Effector memory CD4-positive, alpha-beta T cell (primary cell): ENCODE measurements around the gene DISP2.

Source experiments
- DNase-seq, 3 donors: peaks; one replicate each; pipeline ENCODE4 v3.0.0-alpha.2; 2020
- H3K27ac ChIP-seq: 2 replicates; pipeline ENCODE4 v1.7.0; 2013; ENCODE audit warnings: mild to moderate bottlenecking, low read length, moderate library complexity; ENCODE audit not compliant: insufficient read depth, poor library complexity, severe bottlenecking
- H3K27me3 ChIP-seq: replicated peaks from 2 replicates; pipeline ENCODE4 v1.7.0; 2013; ENCODE audit warnings: mild to moderate bottlenecking, low read length; ENCODE audit not compliant: insufficient read depth, control insufficient read depth, poor library complexity, severe bottlenecking
- H3K36me3 ChIP-seq: 2 replicates; pipeline ENCODE4 v1.7.0; 2013; ENCODE audit warnings: mild to moderate bottlenecking, low read length, moderate library complexity; ENCODE audit not compliant: control insufficient read depth, insufficient read depth
- H3K4me1 ChIP-seq: 2 replicates; pipeline ENCODE4 v1.7.0; 2013; ENCODE audit warnings: low read length, mild to moderate bottlenecking; ENCODE audit not compliant: control insufficient read depth, insufficient read depth, poor library complexity, severe bottlenecking
- H3K4me3 ChIP-seq: 2 replicates; pipeline ENCODE4 v1.7.0; 2013; ENCODE audit warnings: low read length, low read depth, mild to moderate bottlenecking; ENCODE audit not compliant: insufficient read depth, poor library complexity, severe bottlenecking
- H3K9me3 ChIP-seq: 2 replicates; pipeline ENCODE4 v1.7.0; 2013; ENCODE audit warnings: mild to moderate bottlenecking, low read length, moderate library complexity; ENCODE audit not compliant: control insufficient read depth

DISP2 gene

DNA sequence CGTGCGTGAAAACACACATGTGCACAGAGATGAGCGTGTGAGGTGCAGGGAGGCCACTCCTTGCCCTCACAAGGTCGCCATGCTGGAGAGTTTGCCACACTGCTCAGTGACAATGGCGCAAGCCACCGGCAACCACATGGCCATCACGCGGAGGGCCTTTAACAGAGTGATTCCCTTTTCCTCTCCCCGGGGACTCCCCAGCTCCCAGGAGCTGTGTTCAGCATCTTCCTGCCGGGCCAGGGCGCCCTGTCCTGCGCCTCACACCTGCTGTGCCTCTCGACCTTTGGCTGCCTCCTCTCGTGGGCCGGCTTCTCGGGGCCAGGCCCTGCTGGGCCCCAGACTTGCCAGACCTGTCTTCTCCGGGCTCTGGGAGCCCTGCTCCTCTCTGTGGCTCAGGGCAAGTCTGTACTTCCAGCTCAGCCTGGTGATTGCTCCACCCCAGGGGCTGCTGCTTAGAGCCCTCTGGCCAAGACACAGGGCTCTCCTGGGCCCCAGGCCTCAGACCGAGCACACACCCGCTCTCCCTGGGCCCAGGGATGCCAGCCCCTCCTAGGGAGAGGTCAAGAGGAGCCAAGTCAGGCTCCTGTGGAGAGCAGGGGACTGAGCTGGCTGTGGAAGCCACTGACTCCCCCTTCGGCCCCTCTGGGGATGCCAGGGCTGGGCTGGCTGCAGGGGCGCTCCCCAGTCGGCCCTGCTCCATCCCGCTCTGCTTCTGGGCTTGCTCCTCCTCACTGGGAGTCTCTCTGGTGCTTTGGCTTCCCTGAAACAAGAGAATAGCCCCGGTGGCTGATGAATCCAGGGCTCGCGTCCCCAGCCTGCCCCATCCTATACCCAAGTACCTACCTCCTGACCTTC, 22.9 kb upstream of the DISP2 start:
- H3K27ac ChIP-seq = no peak overlapping the region
- no peaks in the 10 kb centered on the region for H3K36me3 ChIP-seq
- DNase-seq = no peak
- H3K27me3 ChIP-seq = no peaks in the 10 kb centered on the region
- no peaks in the 10 kb centered on the region for H3K9me3 ChIP-seq
- H3K4me3 ChIP-seq = no peak overlapping the region
- H3K4me1 ChIP-seq = peaks cover 9% of the 10 kb centered on the region

DNA sequence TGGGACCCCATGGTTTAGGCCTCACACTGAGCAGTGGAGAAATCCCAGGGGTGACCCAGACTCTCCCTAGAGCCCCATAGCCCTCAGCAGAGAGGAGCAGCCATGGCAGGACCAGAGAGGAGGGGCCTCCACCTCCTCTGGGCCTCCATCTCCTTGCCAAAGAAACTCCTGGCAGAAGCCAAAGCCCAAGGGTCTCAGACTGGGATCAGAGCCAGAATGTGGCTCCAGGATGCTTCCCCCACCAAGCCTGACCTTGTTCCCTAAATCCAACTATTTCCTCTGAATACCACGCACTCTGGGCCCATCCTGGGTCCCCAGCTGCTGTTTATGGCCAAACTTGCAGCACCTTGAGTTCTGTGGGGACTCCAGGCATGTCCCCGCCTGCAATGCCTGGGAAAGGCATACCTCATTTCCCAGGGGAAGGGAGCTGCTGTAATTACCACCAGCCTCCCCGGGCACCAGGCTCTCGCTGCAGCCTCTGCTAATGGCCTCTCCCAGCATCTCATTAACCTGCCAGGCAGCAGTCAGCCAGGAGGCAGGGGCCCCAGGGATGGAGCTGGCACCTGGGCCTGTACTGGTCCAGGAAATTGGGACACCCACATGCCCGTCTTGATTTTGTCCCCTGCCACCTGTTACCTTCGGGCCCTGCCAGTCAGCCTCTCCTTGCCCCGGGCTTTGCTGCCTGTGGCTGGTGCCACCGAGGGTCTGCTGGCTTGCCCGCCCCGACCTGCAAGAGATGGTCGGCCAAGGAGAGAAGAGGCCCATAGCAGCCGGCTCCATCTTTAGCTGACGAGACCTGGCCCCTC, 21.9 kb upstream of the DISP2 start:
- H3K4me3 ChIP-seq = no peak overlapping the region
- H3K9me3 ChIP-seq = no peaks in the 10 kb centered on the region
- H3K27ac ChIP-seq = no peak overlapping the region
- DNase-seq = no peak
- H3K36me3 ChIP-seq = no peaks in the 10 kb centered on the region
- no peaks in the 10 kb centered on the region for H3K27me3 ChIP-seq
- peaks cover 9% of the 10 kb centered on the region for H3K4me1 ChIP-seq

DNA sequence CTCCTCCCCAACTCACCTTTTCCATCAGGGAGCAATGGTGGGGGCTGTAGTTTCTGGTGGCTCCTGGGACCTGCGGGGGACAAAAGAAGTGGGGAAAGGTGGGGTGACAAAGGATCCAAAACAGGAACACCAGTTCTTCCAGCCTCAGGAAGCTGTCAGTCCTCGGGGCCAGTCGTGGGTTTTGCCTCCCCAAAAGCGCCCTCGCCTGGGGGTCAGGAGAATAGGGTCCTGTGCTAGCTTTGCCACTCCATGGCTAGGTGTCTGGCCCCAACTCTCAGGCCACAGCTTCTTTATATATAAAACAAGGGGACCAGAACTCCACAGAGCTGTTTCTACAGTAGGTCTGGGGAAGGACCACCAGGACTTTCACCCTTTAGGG, 21.3 kb upstream of the DISP2 start:
- H3K4me1 ChIP-seq = peaks cover 9% of the 10 kb centered on the region
- H3K4me3 ChIP-seq = no peak overlapping the region
- no peaks in the 10 kb centered on the region for H3K9me3 ChIP-seq
- no peaks in the 10 kb centered on the region for H3K27me3 ChIP-seq
- no peaks in the 10 kb centered on the region for H3K36me3 ChIP-seq
- no peak for DNase-seq
- H3K27ac ChIP-seq = no peak overlapping the region

DNA sequence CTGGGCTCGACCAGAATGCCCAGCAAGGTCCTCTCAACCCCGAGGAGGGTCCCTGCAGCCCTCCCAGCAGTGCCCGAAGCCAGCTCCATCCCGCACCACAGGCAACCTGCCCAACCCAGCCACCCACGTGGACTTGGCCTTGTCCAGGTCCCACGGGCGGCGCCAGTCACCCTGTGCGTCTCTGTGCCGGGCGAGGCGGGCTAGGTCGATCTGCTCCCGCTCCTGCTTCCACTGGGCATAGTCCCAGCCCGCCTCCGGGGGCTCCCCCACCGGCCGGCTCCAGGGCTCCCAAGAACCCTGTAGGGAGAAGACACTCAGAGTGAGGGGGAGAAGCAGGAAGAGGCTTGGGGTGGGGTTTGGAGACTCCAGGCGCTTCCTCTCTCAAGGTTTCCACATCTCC, 20.4 kb upstream of the DISP2 start:
- no peaks in the 10 kb centered on the region for H3K9me3 ChIP-seq
- no peaks in the 10 kb centered on the region for H3K27me3 ChIP-seq
- no peak overlapping the region for H3K27ac ChIP-seq
- no peaks in the 10 kb centered on the region for H3K36me3 ChIP-seq
- DNase-seq = no peak
- no peak overlapping the region for H3K4me3 ChIP-seq
- H3K4me1 ChIP-seq = peaks cover 9% of the 10 kb centered on the region

DNA sequence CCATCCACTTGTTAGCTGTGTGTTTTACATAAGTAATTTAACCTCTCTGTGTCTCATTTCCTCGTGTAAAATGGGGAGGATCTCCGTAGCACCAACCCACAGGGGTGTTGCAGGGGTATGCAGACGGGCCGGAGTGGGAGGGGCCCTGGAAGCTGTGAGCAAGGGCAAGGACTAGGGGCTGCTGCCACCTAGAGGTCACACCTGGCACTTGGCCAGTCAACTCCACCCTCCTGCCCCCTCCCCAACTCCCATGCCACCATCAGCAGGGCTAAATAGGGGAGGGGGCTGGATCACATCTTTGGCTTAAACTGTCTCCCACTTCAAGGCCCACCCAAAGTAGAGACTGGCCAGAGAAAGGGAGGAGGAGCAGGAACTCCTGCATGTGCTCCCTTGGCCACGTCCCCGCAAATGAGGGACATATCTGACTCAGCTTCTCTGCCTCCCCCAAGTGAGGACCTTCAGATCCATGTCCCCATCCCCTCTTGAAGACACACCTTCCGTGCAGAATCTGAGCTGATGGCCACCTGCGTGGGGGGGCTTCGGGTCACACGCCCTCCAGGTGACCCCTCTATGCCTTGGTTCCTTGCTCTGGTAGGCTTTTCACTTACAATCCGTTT, 19.9 kb upstream of the DISP2 start:
- Histone ChIP-seq H3K27me3 (no peaks in the 10 kb centered on the region), H3K4me1 (peaks cover 9% of the 10 kb centered on the region), H3K27ac (no peak overlapping the region), H3K4me3 (no peak overlapping the region), H3K9me3 (no peaks in the 10 kb centered on the region), H3K36me3 (no peaks in the 10 kb centered on the region)
- peak; percentile 50 to 63 (median 54) for DNase-seq

DNA sequence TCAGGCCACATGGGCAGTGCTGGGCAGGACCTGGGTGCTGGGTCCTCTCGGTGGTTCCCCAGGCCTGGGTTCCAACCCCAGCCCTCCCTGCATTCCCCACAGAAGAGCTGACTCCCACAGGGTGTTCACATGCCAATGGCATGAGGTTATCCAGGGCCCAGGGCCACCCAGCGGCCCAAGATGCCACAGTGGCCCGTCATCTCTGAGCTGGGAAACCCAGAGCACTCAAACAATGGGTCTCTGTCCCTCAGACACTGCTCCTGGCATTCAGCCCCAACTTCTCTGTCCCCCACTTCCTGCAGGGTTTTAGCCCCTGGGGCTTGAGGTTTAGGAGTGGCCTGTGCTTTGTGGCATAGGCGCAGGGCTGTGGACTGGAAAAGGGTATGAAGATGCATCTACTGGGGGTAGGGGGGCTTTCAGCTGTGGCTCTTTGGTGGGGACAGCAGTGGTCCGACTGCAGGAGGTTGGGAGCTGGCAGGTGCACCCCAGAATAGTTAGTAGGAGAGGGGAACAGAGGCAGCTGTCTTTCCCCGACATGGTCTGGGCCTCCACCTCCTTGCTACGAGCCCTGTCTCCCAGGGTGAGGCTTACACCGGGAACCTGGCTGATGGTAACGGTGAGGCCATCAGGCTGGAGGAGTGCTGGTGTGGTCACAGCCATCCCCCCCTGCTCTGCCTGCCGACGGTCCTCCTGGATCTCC, 18.9 kb upstream of the DISP2 start:
- Histone ChIP-seq H3K27me3 (no peaks in the 10 kb centered on the region), H3K27ac (no peak overlapping the region), H3K9me3 (no peaks in the 10 kb centered on the region), H3K4me1 (peaks cover 6% of the 10 kb centered on the region), H3K36me3 (no peaks in the 10 kb centered on the region), H3K4me3 (no peak overlapping the region)
- no peak for DNase-seq

DNA sequence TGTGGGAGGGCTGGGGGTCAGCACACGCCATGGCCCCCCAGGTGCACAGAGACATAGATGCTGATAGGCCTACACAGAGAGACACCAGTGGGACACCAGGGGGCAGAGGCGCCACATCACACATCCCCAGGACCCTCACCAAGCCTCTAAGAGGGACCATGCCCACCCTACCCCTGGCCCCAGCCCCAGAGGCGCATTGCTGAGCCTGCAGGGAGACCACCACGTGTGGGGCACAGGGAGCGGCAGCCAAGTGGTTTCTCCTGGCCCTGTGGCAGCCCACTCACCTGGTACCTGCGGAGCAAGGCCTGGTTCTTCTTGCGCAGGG, 18.4 kb upstream of the DISP2 start:
- Histone ChIP-seq H3K4me3 (no peak overlapping the region), H3K9me3 (no peaks in the 10 kb centered on the region), H3K27ac (no peak overlapping the region), H3K4me1 (peaks cover 5% of the 10 kb centered on the region), H3K36me3 (no peaks in the 10 kb centered on the region), H3K27me3 (no peaks in the 10 kb centered on the region)
- no peak for DNase-seq

DNA sequence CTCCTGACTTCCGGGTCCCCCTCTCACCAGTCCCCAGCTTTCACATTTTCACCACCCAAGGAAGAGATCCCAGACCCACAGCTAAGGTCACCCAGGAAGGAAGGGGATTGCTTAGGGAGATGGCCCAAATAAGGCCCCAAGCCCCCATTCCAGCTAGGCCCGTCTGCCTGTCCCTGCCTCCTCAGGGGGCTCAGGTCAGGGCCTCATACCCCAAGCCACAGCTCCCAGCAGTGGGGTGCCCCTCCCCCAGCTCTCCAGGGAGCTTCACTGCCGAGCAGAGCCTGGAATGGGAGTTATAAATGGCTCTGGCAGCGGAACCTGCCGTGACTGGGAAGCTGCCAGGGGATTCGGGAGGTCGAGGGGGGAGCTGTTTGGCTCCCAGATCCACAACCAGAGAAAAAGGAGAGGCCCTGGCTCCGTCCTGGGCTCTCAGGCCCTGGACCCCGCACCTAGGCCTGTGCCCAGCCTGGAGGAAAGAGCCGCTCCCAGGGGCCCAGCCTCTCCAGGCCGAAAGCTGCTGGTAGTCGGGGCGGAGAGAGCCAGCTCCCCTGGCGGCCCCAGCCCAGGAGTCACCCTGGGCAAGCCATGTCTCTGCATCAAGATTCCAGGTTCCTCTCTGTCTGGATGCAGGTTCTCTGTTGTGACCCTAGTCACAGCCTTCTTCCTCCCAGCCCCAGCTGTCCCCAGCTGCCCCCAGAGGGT, 17.8 kb upstream of the DISP2 start:
- no peaks in the 10 kb centered on the region for H3K9me3 ChIP-seq
- no peak for DNase-seq
- H3K4me3 ChIP-seq = no peak overlapping the region
- H3K36me3 ChIP-seq = no peaks in the 10 kb centered on the region
- peaks cover 5% of the 10 kb centered on the region for H3K4me1 ChIP-seq
- no peaks in the 10 kb centered on the region for H3K27me3 ChIP-seq
- no peak overlapping the region for H3K27ac ChIP-seq

DNA sequence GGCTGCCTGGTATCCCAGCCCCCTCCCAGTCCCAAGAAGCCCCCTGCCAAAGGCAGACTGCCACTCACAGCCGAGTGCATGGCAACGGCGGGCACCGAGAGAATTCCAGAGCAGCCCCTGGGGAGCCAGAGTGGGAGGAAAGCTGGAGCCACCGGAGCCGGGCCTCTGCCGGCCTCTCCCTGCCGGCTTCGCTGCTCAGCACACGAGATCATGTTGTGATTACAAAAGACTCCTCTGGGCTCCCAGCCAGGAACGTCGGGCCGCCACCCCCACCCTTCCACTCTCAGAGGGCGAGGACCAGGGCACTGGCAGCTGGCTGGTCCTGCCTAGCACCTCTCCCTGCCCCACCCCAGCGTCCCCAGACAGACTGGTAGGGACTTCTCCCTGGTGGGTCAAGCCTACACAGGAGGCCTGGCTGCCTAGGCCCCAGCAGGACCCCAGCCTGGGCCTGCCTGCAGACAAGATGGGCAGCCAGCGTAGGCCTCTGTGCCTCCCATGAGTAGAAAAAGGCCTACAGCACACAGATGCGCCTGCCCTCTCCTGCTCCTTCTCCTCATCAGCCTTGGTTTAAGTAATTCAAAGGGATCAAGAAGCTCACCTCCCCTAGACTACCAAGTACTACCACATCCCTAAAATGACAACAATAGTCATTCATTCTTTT, 17.1 kb upstream of the DISP2 start, which contains the start of gene CCDC9B:
Gene CCDC9B, minus strand, starts transcription at position 200 of the 661 bp plus-strand sequence. Its CDS starts 120 bp downstream, at position 80.
- H3K27ac ChIP-seq = no peak within 1 kb of the TSS
- peaks cover 5% of the 10 kb centered on the region for H3K4me1 ChIP-seq
- no peak within 1 kb of the TSS for H3K4me3 ChIP-seq
- H3K27me3 ChIP-seq = no peaks in the 10 kb centered on the region
- H3K36me3 ChIP-seq = no peaks in the 10 kb centered on the region
- H3K9me3 ChIP-seq = no peaks in the 10 kb centered on the region
- DNase-seq = no peak
